ENCODE results near the gene TREM2.
"Not testable (repeated sequence)": the region's sequence is repeated elsewhere in the genome, so short reads cannot be mapped to it uniquely, and the experiment has no call there.

The TREM2 gene

DNA sequence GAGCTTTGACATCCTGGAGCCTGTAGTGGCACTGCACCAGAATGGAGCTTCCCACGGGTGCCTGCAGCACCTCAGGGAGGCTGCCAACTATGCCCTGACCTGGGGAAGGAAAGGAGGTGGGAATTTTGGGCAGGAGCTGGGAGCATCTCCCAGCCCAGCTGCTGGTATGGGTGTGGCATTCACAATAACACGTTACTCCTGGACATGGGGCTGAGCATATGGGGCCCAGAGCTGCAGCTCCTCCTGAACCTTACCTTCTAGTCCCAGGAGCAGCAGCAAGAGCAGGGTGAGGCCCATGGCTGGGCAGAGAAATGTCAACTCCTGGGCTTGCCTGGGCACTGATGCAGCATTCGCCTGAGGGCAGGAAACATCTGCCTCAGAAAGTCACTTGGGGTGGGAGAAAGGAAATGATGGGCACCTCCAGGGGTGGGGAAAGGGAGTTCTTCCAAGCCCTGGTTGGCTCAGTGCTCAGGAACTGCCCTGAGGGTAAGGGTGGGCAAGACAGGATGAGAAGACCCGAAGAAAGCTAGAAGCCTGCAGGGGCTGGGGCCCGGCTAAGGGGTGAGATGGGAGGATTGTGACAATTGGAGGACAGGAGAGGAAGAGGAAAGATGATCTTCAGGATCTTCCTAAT, 8.8 kb downstream of the TREM2 start, which contains the start of gene TREML1:
TSS of gene TREML1 (minus strand) at position 356 of the 634 bp plus-strand sequence. CDS start at position 297, 59 bp downstream.
- no peak for DNase-seq (ENCODE audit: low spot score)

GRCh38 chr6:41153451-41153850, 9.5 kb downstream of the TREM2 start:
- no peak for DNase-seq (ENCODE audit: low spot score)

- DNase-seq (ENCODE audit: low spot score) = no peak
Measured at GRCh38 chr6:41150671-41151070, 12.2 kb downstream of the TREM2 start.

- DNase-seq (ENCODE audit: low spot score) = no peak
Measured at GRCh38 chr6:41147917-41148316, 15.0 kb downstream of the TREM2 start.

DNA sequence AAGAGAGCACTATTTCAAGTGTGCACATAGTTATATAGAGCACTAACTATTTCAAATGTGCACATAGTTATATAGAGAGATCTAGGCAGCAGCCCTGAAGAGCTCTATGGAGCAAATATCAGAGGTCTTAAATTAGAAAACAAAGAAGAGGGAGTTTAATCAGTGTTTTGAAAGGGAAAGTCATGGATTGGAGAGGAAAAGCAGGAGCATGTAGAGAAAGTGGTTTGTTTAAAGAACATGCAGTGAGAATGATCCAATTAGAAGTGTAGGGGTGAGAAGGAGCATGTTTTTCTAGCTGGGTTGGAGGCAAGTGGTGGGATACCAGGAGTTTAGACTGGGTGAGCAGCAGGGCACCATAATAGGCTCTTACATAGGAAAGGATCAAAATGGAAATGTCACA, 26.0 kb downstream of the TREM2 start:
- no peak for DNase-seq (ENCODE audit: low spot score)

GRCh38 chr6:41135062-41135832, 27.7 kb downstream of the TREM2 start:
- DNase-seq (ENCODE audit: low spot score) = no peak

DNA sequence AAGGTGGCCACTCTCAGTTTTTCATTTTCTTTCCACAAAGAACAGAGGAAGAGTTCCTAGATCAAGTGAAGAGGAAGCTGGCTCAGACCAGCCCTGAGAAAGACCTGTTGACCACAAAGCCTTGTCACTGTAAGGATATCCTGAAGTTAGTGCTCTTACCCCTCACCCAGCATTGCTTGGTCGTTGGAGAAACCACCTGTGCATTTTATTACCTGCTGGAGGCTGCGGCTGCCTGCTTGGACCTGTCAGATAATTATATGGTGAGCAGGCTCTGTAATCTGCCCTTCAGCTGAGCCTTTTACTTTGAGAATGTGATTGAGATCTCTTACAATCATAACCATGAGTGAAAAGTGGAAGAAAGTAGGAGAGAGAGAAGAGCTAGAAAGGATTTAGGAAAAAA, 30.7 kb downstream of the TREM2 start:
- DNase-seq (ENCODE audit: low spot score) = no peak

DNA sequence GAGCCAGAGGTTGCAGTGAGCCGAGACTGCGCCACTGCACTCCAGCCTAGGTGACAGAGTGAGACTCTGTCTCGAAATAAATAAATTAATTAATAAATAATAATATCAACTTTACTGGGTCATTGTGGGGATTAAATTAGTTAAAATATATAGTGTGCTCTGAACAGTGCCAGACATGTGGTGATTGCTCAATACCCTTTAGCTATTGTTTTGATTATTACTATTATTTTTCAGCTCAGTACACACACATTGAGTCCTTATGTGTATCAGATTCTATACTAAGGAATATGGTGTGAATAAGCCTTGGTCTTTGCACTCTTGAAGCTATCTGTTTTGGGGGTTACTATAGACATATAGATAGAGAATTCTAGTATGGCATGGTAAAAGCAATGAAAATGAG, 37.6 kb downstream of the TREM2 start:
- DNase-seq (ENCODE audit: low spot score) = no peak

DNA sequence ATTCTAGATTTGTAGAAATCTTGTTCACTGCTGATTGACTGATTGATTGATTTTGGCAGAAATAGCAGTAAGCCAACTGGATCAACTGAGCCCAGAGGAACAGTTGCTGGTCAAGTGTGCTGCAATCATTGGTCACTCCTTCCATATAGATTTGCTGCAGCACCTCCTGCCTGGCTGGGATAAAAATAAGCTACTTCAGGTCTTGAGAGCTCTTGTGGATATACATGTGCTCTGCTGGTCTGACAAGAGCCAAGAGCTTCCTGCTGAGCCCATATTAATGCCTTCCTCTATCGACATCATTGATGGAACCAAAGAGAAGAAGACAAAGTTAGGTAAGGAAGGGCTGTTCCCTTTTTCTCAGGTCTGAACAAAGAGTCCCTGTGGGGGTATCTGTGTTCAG, 40.0 kb downstream of the TREM2 start:
- DNase-seq (ENCODE audit: low spot score) = no peak

DNA sequence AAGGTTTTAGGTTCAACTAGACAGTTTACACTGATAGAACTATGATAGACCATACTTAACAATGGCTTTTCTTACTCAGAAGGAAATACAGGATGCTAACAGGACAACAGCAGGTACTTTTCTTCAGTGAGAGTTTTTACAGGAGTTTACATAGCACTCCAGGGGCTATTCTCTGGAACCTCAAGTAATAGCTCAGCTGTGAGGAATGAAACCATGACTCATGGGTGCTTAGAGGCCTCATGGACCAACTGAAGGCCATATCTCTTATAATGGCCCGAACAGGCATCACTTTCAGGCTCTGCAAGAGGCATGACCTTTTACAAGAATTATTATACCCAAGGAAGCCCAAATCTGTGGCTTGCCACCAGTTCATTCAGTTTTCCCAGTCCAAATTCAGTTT, 40.5 kb downstream of the TREM2 start:
- DNase-seq (ENCODE audit: low spot score) = no peak

DNA sequence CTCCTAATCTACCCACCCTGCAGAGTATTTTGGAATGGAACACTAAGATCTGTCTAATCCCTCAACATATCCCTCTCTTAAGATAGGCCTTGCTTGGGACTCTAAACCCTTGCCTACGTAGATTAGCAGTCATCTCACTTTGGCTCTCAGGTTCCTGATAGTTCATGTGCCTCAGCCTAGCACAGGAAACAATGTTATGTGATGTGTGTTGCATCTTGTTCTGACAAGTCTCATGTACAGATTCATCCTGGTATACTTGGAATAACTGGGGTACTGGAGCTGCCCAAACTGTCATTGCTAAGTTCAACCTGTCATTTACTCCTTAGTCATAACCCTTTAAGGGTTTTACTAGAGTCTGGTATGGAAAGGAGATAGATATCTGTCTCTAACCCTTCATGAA, 42.9 kb downstream of the TREM2 start:
- no peak for DNase-seq (ENCODE audit: low spot score)

DNA sequence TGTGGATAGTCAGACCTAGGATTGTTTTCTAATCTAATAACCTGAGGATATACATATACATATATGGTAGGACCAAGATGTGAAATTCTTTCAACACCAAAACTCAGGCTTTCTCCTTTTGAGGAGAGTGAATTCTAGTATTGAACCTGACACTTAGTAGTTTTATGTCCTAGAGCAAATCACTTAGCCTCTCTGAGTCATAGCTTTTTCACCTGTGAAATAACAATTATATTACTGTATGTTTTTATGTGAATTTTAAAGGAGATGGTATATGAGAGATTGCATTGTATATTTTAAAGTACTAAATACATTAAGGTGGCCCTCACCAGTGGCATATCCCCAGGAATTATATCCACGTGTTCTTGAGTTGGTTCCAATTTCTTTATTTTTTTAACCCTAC, 43.4 kb downstream of the TREM2 start:
- DNase-seq (ENCODE audit: low spot score) = no peak

GRCh38 chr6:41115027-41115426, 47.9 kb downstream of the TREM2 start:
- DNase-seq (ENCODE audit: low spot score) = not testable (repeated sequence)

GRCh38 chr6:41111017-41111416, 51.9 kb downstream of the TREM2 start:
- DNase-seq (ENCODE audit: low spot score) = no peak
